ENCODE measurements around the gene PSMB5.

PSMB5 gene

DNA sequence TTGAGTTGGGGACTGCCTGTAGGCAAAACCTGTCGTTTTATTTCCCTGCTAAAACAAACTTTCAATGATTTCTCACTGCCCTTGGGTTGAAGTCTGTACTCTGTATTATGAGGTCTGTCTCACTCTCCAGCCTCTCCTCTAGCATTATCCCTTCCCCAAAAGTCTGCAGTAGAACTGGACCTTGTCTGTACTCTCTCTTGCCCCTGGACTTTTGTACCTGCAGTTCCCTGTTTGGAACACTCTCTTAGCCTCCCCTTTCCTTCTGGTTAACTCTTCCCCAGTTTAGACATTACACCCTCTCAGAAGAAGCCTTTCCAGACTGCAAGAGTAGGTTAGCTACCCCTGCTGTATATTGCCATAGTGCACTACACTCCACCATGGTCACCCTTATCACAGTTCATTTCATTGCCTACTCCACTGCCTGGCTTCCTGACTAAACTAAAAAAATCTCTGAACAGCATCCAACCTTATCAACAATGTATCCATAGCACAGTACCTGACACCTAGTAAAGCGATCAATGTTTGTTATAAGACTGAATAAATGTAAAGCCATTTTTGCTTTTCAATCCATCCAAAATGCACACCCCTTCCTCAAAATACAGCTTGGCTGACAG lies 48.7 kb downstream of the PSMB5 start:
- DNase-seq: no peak

DNA sequence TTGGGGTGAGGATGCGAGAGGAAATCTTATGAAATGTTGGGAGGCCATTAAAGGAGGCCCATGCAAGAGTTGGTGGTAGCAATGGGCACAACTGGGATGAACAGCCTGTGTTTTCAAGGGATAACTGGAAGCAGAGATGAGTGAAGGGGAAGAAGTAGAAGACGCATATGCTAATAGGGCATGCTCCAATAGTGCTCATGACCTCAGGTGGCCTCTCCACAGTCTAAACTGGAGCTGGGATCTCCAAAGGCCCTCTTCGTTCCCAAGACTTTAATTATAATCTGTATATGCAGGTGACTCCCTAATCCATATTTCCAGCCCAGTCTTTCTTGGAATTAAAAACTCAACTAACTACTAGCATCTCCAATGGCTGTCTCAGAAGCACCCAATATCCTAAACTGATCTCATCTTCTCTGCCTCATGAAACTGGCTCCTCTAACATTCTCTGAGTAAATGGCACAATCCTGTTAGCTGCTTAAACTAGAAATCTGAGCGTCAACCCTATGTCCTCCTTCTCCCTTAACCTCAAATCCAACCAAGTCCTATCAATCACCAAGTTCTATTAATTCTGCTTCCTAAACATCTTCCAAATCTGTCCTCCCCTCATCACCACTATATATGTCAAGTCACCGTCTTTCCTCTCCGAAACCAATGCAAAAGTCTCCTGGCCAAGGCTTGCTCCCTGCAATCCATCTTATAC lies 49.6 kb downstream of the PSMB5 start:
- DNase-seq: no peak

- DNase-seq: no peak
These were observed 52.0 kb downstream of the PSMB5 start, which contains the start of gene AJUBA for GRCh38 chr14:22982477-22983245. AJUBA (minus strand) TSS chr14:22982551; CDS start chr14:22982266, 285 bp downstream.

DNA sequence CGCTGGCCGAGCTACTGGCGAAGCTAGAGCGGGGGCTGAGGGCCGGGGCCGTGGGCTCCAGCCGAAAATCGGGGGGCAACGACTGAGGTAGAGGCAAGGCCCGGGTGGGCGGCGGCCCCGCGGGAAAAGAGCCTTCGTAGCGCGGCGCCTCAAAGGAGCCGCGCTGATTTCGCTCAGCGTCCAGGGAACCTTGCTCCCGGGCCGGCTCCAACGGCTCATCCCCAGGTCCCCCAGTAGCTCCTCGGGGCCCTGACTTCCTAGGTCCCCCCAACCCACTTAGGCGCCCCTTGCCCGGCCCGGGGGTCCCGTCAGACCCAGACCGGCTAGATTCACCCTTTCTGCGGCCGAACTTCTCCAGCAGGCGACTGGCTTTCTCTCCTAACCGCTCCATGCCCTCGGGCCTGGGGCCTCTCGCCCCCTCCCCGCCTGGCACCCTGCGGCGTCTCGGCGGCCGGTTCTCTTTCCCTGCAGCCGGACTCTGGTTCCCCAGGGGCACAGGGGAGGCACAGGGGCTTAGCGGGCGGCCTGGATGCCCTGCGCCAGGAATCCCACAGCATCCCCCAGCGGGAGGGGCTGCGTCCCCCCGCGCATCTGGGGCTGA lies 52.7 kb downstream of the PSMB5 start:
- DNase-seq: no peak

DNA sequence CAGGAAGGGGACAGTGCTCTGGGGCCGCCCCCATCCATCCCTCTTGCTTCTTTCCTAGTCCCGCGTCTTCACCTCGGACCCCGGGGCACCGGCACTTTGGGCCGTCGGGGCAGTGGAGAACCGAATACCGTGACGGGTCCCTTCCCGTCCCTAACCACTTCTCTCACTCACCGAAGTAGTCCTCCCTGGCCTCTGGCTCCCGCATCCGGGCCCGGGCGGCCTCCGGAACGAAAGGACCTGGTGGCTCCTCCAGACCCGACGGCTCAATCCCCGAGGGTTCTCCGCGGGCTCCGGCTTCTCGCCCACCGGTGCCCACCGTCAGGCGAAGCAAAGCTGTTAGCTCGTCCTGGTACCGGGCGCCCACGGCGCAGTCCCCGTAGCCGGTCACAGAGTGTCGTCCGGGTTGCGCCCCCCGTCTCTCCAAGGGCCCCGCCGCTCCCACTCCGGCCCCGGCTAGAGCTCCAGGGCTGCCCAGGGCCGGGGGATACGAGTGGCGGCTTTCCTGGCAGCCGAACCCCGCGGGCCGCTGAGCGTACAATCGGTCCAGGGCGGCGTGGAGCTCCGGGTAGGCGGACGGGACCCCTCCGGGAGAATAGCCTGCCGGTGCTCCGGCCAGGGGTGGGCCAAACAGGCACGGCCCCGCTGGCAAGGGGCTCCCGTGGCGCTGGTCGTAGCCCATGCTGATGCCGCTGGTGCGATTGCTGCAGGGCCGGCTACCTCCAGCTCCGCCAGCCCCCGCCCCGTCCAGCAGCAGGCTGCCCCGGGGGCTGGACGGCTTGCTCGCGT lies 53.4 kb downstream of the PSMB5 start:
- no peak for DNase-seq

GRCh38 chr14:22980672-22981089 lies 54.0 kb downstream of the PSMB5 start:
- DNase-seq: no peak

DNA sequence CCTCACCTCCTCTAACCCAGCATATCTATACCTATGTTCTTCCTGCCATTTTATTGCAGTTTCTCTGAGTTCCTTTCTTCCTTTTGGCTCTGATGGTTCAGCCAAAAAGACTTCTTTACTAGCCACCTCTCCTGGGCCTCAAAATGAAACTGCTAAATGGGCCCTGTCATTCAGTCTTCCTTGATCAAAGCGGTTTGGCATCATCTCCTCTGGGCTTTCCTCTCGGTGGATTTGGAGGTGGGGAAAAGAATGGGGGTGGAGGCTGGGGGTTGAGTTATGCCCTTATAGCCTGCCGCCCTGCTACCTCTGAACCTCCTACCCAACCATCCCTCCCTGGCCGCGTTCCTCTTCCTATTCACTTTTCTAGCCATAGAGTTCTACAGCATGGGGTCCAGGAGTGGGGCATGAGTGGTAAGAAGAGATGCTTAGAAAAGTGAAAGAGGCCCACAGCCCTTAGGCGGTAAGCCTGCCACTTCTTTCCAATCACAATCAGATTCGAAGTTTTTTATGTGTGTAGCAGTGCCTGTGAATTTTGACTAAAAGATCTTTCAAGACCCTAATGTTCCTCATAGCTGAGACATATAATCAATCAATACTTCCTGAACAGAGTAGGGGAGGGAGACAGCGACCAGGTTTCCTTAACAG lies 54.8 kb downstream of the PSMB5 start:
- DNase-seq: no peak

GRCh38 chr14:22978981-22979671 lies 55.6 kb downstream of the PSMB5 start:
- DNase-seq: no peak

DNA sequence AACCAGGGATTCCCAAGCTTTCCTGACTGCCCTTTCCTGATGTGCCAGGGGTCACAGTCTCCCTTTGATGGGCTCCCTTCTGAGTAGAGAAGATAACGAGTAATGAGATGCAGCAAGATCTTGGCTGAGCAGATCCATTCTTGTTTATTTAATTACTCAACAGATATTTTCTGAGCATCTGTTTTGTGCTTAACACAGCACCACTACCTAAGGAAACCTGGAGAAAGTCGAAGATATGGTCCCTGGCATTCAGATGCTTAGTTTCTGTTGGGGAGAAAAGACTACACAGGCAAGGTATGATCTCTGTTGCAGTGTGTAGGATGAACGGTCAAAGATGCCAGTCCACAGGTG lies 56.2 kb downstream of the PSMB5 start:
- DNase-seq: no peak

DNA sequence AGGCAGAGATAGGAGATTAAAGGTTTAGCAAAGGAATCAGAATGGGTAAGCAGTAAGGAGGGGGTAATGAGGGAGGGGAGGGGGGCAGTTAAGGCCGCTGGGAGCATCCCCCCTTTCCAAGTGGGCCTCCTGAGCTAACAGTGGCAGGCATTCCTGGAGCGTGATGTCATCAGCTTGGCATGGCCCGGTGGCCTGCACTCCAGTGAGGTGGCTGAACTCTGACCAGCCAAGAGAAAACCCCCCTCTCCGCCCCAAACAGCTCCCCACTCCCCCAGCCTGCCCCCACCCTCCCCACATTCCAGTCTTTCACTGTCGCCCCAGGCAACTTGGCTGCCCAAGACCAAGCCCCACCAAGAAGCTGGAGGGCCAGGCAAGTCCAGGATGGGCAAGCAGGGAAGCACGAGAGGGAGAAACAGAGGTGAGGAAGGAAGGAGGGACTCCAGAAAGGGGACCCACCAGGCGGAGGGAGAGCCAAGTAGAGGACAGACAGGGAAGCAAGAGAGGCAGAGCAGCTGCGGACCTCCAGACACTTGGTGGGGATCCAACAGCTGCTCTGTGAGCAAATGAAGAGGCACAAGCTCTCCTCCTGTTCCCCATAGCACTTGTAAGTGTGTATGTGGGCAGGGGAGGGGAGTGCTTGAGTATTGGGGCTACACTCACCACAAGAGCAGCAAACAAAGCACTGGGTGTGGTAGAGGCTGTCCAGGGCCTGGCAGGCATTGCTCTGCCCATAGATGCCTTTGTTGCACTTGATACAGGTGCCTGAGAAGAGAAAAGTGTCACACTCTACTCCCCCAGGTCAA lies 56.8 kb downstream of the PSMB5 start:
- DNase-seq: no peak

DNA sequence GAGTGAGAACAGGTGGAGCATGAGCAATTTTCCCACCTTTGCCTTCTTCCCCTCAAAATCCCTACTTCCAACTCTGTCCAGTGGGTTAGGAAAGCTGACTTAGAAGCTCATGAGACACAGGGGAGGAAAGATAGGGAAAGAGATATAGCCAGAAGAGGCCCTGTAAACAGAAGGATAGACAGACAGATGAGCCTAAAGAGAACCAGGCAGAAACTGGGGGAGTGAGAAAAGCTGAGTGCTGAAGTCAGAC lies 57.3 kb downstream of the PSMB5 start:
- DNase-seq: no peak

DNA sequence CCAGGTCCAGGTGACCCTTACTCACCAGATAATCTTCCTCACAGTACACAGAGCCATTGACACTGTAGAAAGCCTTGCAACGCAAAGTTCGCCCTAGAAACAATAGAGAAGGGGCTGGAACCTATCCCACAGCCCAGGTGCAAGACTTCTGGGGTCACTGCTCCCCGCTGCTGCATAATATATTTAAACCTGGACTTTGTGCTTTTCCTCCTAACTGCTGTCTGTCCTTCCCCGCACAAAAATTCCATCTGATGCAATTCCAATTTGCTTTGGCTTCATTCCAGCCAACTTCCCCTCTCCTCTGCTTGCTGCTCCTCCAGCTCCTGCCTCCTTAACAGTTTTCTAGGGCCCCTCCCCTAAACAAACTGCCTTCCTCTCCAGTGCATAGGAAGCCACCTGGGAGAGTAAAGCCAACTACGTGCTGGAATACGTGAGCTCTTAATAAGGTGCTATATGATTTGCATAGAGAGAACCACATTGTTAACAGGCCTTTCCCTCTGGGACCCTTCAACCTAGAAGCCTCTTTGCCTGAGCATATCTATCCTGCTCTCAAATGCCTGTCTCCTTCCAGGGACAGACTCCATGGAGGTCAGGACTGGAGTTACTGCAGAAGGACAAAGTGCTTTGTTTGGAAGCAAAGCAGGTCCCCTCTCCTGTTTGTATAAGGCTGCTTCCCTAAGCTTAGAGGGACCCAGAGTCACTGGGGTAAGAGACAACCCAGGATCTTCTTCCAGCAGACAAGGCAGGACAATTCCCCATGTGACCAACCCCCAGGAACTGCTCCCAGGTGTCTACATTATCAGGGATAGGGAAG lies 57.9 kb downstream of the PSMB5 start:
- DNase-seq: no peak
